ENCODE results near the gene SALL4.

- no peak for TF ChIP-seq POLR2A (IDR thresholded peaks at IDR 0.05; ENCODE audit: low read depth, low read length)
- no peak for TF ChIP-seq POLR2AphosphoS5 (IDR thresholded peaks at IDR 0.05; ENCODE audit: low read depth, low read length)
Observed at GRCh38 chr20:51804754-51805153, 2.4 kb upstream of the SALL4 start.
